ENCODE data around the gene LEKR1.
A peak's percentile ranks its signal among the peaks of the same experiment; 100 is the strongest.
"Not testable (repeated sequence)": the region's sequence is repeated elsewhere in the genome, so short reads cannot be mapped to it uniquely, and the experiment has no call there.

LEKR1 gene

GRCh38 chr3:156826144-156826895 is at the start of gene LEKR1:
LEKR1 (plus strand) TSS chr3:156826353; CDS start chr3:156829330, 2,977 bp downstream.
- peak; percentile 32 to 54 for DNase-seq (ENCODE audit: low read depth in 1 of 2, low spot score in 1 of 2)

GRCh38 chr3:156776871-156777270 is 49.3 kb upstream of the LEKR1 start:
- DNase-seq (ENCODE audit: low read depth in 1 of 2, low spot score in 1 of 2): no peak

GRCh38 chr3:156781310-156782230 is 44.6 kb upstream of the LEKR1 start:
- no peak for DNase-seq (ENCODE audit: low read depth in 1 of 2, low spot score in 1 of 2)

GRCh38 chr3:156782319-156782718 is 43.8 kb upstream of the LEKR1 start:
- no peak for DNase-seq (ENCODE audit: low read depth in 1 of 2, low spot score in 1 of 2)

GRCh38 chr3:156782921-156783320 is 43.2 kb upstream of the LEKR1 start:
- no peak for DNase-seq (ENCODE audit: low read depth in 1 of 2, low spot score in 1 of 2)

GRCh38 chr3:156787001-156787400 is 39.2 kb upstream of the LEKR1 start:
- no peak for DNase-seq (ENCODE audit: low read depth in 1 of 2, low spot score in 1 of 2)

- no peak for DNase-seq (ENCODE audit: low read depth in 1 of 2, low spot score in 1 of 2)
These were observed 38.1 kb upstream of the LEKR1 start for GRCh38 chr3:156787926-156788663.

GRCh38 chr3:156788846-156789245 is 37.3 kb upstream of the LEKR1 start:
- DNase-seq (ENCODE audit: low read depth in 1 of 2, low spot score in 1 of 2): no peak

- no peak for DNase-seq (ENCODE audit: low read depth in 1 of 2, low spot score in 1 of 2)
These were observed 36.0 kb upstream of the LEKR1 start for GRCh38 chr3:156790156-156790555.

- no peak for DNase-seq (ENCODE audit: low read depth in 1 of 2, low spot score in 1 of 2)
These were observed 34.0 kb upstream of the LEKR1 start for GRCh38 chr3:156792114-156792513.

GRCh38 chr3:156792536-156792935 is 33.6 kb upstream of the LEKR1 start:
- DNase-seq (ENCODE audit: low read depth in 1 of 2, low spot score in 1 of 2): no peak

GRCh38 chr3:156792945-156793344 is 33.2 kb upstream of the LEKR1 start:
- DNase-seq (ENCODE audit: low read depth in 1 of 2, low spot score in 1 of 2): no peak

- DNase-seq (ENCODE audit: low read depth in 1 of 2, low spot score in 1 of 2): no peak
These were observed 32.8 kb upstream of the LEKR1 start for GRCh38 chr3:156793400-156793799.

- DNase-seq (ENCODE audit: low read depth in 1 of 2, low spot score in 1 of 2): no peak
These were observed 32.3 kb upstream of the LEKR1 start for GRCh38 chr3:156793851-156794250.

- DNase-seq (ENCODE audit: low read depth in 1 of 2, low spot score in 1 of 2): no peak
These were observed 30.2 kb upstream of the LEKR1 start for GRCh38 chr3:156795890-156796481.

GRCh38 chr3:156797368-156797767 is 28.8 kb upstream of the LEKR1 start:
- no peak for DNase-seq (ENCODE audit: low read depth in 1 of 2, low spot score in 1 of 2)

- DNase-seq (ENCODE audit: low read depth in 1 of 2, low spot score in 1 of 2): not testable (repeated sequence)
These were observed 25.9 kb upstream of the LEKR1 start for GRCh38 chr3:156800287-156800686.

GRCh38 chr3:156801746-156802145 is 24.4 kb upstream of the LEKR1 start:
- DNase-seq (ENCODE audit: low read depth in 1 of 2, low spot score in 1 of 2): no peak

- no peak for DNase-seq (ENCODE audit: low read depth in 1 of 2, low spot score in 1 of 2)
These were observed 23.1 kb upstream of the LEKR1 start for GRCh38 chr3:156802821-156803606.
